Nephron progenitor cell (in vitro differentiated cells): Measurements from ENCODE around the gene ZNF296.
A peak's percentile ranks its signal among the peaks of the same experiment; 100 is the strongest.
"Not testable (repeated sequence)": the region's sequence is repeated elsewhere in the genome, so short reads cannot be mapped to it uniquely, and the experiment has no call there.

Experiments
- DNase-seq: peaks from one replicate; pipeline ENCODE4 v3.0.0; 2021
- H3K27ac Mint-ChIP-seq: 2 replicates; pipeline ENCODE4 v1.8.0; 2021; ENCODE audit warnings: mild to moderate bottlenecking, moderate library complexity, mixed read lengths
- H3K27me3 Mint-ChIP-seq: 2 replicates; pipeline ENCODE4 v1.8.0; 2021; ENCODE audit warnings: mild to moderate bottlenecking, low read depth, mixed read lengths; ENCODE audit not compliant: poor library complexity
- H3K36me3 Mint-ChIP-seq: 2 replicates; pipeline ENCODE4 v1.8.0; 2021; ENCODE audit warnings: low read depth, mixed read lengths
- H3K4me1 Mint-ChIP-seq: 2 replicates; pipeline ENCODE4 v1.8.0; 2021; ENCODE audit warnings: mixed read lengths
- H3K4me3 Mint-ChIP-seq: 2 replicates; pipeline ENCODE4 v1.8.0; 2021; ENCODE audit warnings: mild to moderate bottlenecking, moderate library complexity, mixed read lengths
- H3K9me3 Mint-ChIP-seq: 2 replicates; pipeline ENCODE4 v1.8.0; 2021; ENCODE audit warnings: mild to moderate bottlenecking, moderate library complexity, mixed read lengths
- CTCF ChIP-seq: fragments of 200-600 bp; sonication (generic); IDR thresholded peaks from 2 replicates; pipeline ENCODE4 v1.5.0; 2021; ENCODE audit warnings: antibody characterized with exemption

ZNF296 gene

GRCh38 chr19:45107621-45108150 lies 31.4 kb upstream of the ZNF296 start:
- H3K27ac Mint-ChIP-seq, result no peak overlapping the region
- no peak overlapping the region for H3K4me3 Mint-ChIP-seq

GRCh38 chr19:45106363-45106762 lies 30.1 kb upstream of the ZNF296 start:
- not testable (repeated sequence) for H3K4me3 Mint-ChIP-seq, H3K27ac Mint-ChIP-seq, DNase-seq, H3K36me3 Mint-ChIP-seq, H3K27me3 Mint-ChIP-seq, H3K9me3 Mint-ChIP-seq
- H3K4me1 Mint-ChIP-seq, result peaks cover 34% of the 10 kb centered on the region

More at GRCh38 chr19:45107621-45108150, 31.4 kb upstream of the ZNF296 start:
- no peak for DNase-seq
- Mint-ChIP-seq H3K9me3 (no peaks in the 10 kb centered on the region), H3K4me1 (peaks cover 24% of the 10 kb centered on the region), H3K27me3 (no peaks in the 10 kb centered on the region), H3K36me3 (no peaks in the 10 kb centered on the region)
- TF ChIP-seq CTCF, result no peak

- peaks cover 4% of the 10 kb centered on the region for H3K27me3 Mint-ChIP-seq
- no peaks in the 10 kb centered on the region for H3K36me3 Mint-ChIP-seq
- no peak for DNase-seq
- no peak overlapping the region for H3K4me3 Mint-ChIP-seq
- H3K9me3 Mint-ChIP-seq, result no peaks in the 10 kb centered on the region
- TF ChIP-seq CTCF, result no peak
- H3K27ac Mint-ChIP-seq, result no peak overlapping the region
- H3K4me1 Mint-ChIP-seq, result peaks cover 48% of the 10 kb centered on the region
Observed at GRCh38 chr19:45104658-45105349, 28.5 kb upstream of the ZNF296 start.

GRCh38 chr19:45103508-45104319 lies 27.4 kb upstream of the ZNF296 start:
- Mint-ChIP-seq H3K36me3 (no peaks in the 10 kb centered on the region), H3K9me3 (no peaks in the 10 kb centered on the region), H3K4me1 (peaks cover 58% of the 10 kb centered on the region), H3K4me3 (no peak overlapping the region), H3K27me3 (peaks cover 4% of the 10 kb centered on the region), H3K27ac (peak overlapping the region; percentile 93)
- DNase-seq, result peak; percentile 45
- TF ChIP-seq CTCF, result no peak

GRCh38 chr19:45103156-45103507 lies 26.9 kb upstream of the ZNF296 start:
- Mint-ChIP-seq H3K27ac (no peak overlapping the region), H3K36me3 (no peaks in the 10 kb centered on the region), H3K9me3 (no peaks in the 10 kb centered on the region), H3K4me3 (no peak overlapping the region), H3K4me1 (peaks cover 64% of the 10 kb centered on the region), H3K27me3 (peaks cover 4% of the 10 kb centered on the region)
- no peak for TF ChIP-seq CTCF
- no peak for DNase-seq

GRCh38 chr19:45102481-45102880 lies 26.2 kb upstream of the ZNF296 start:
- Mint-ChIP-seq H3K27ac (no peak overlapping the region), H3K9me3 (no peaks in the 10 kb centered on the region), H3K4me1 (peaks cover 70% of the 10 kb centered on the region), H3K27me3 (peaks cover 4% of the 10 kb centered on the region), H3K36me3 (no peaks in the 10 kb centered on the region), H3K4me3 (no peak overlapping the region)
- no peak for TF ChIP-seq CTCF
- DNase-seq, result no peak
